HG03439 (cell line): ENCODE results near the gene NMUR1.

ENCODE experiments used
- ATAC-seq: cut with Tn5 transposase; IDR thresholded peaks from one replicate; pipeline ENCODE4 v1.9.1; 2021; ENCODE audit warnings: mild to moderate bottlenecking, moderate library complexity; ENCODE audit not compliant: unreplicated experiment

The NMUR1 gene

GRCh38 chr2:231554748-231555545 lies 24.7 kb upstream of the NMUR1 start:
- ATAC-seq: no peak

- no peak for ATAC-seq
Measured at GRCh38 chr2:231554327-231554726, 24.1 kb upstream of the NMUR1 start.

GRCh38 chr2:231552752-231553151 lies 22.5 kb upstream of the NMUR1 start:
- no peak for ATAC-seq

GRCh38 chr2:231549446-231550239 lies 19.4 kb upstream of the NMUR1 start:
- no peak for ATAC-seq

- no peak for ATAC-seq
Measured at GRCh38 chr2:231548752-231549151, 18.5 kb upstream of the NMUR1 start.

GRCh38 chr2:231547315-231548110 lies 17.3 kb upstream of the NMUR1 start:
- ATAC-seq: no peak

GRCh38 chr2:231546014-231546715 lies 15.9 kb upstream of the NMUR1 start:
- no peak for ATAC-seq

GRCh38 chr2:231545105-231545902 lies 15.1 kb upstream of the NMUR1 start:
- peak; percentile 98 for ATAC-seq

GRCh38 chr2:231542136-231542535 lies 11.9 kb upstream of the NMUR1 start:
- no peak for ATAC-seq

GRCh38 chr2:231541645-231542044 lies 11.4 kb upstream of the NMUR1 start:
- ATAC-seq: no peak

GRCh38 chr2:231539991-231540390 lies 9.7 kb upstream of the NMUR1 start:
- ATAC-seq: no peak

- no peak for ATAC-seq
Measured at GRCh38 chr2:231535961-231536360, 5.7 kb upstream of the NMUR1 start.

GRCh38 chr2:231533777-231534125 lies 3.5 kb upstream of the NMUR1 start:
- no peak for ATAC-seq

- no peak for ATAC-seq
Measured at GRCh38 chr2:231533086-231533776, 3.0 kb upstream of the NMUR1 start.

- no peak for ATAC-seq
Measured at GRCh38 chr2:231532756-231533035, 2.5 kb upstream of the NMUR1 start.

GRCh38 chr2:231531883-231532755 lies 1.9 kb upstream of the NMUR1 start:
- ATAC-seq: no peak

GRCh38 chr2:231531466-231531865 lies 1.2 kb upstream of the NMUR1 start:
- no peak for ATAC-seq

GRCh38 chr2:231528636-231529030 lies 1.6 kb downstream of the NMUR1 start:
- ATAC-seq: no peak
